Hepatocyte (in vitro differentiated cells): ENCODE results near the gene AUTS2. TPM values are rescaled to one million over a fixed set of nuclear protein-coding genes. Genes with fewer than 3 reads are reported as not detected.

Source experiments
- DNase-seq: peaks from one replicate; pipeline ENCODE4 v3.0.0-alpha.2; 2016; ENCODE audit warnings: low spot score
- H2AFZ ChIP-seq: fragments of 200-600 bp; sonication (generic); 2 replicates; pipeline ENCODE4 v1.6.0; 2016; ENCODE audit warnings: antibody characterized with exemption, mild to moderate bottlenecking
- H3K27ac ChIP-seq: fragments of 200-600 bp; sonication (generic); 2 replicates; pipeline ENCODE4 v1.5.1; 2016; ENCODE audit warnings: mild to moderate bottlenecking
- H3K27me3 ChIP-seq: fragments of 200-600 bp; sonication (generic); 2 replicates; pipeline ENCODE4 v1.6.1; 2016
- H3K36me3 ChIP-seq: fragments of 200-600 bp; sonication (generic); replicated peaks from 2 replicates; pipeline ENCODE4 v1.5.1; 2016; ENCODE audit warnings: low read depth; ENCODE audit not compliant: insufficient read depth
- H3K4me1 ChIP-seq: fragments of 200-600 bp; sonication (generic); 2 replicates; pipeline ENCODE4 v1.5.1; 2016; ENCODE audit warnings: mild to moderate bottlenecking, moderate library complexity; ENCODE audit not compliant: insufficient read depth
- H3K4me2 ChIP-seq: fragments of 200-600 bp; sonication (generic); 2 replicates; pipeline ENCODE4 v1.6.0; 2016
- H3K4me3 ChIP-seq: fragments of 200-600 bp; sonication (generic); 2 replicates; pipeline ENCODE4 v1.5.1; 2016; ENCODE audit warnings: mild to moderate bottlenecking
- H3K79me2 ChIP-seq: fragments of 200-600 bp; sonication (generic); 2 replicates; pipeline ENCODE4 v1.6.0; 2017; ENCODE audit warnings: mild to moderate bottlenecking
- H3K9me2 ChIP-seq: fragments of 200-600 bp; sonication (generic); replicated peaks from 2 replicates; pipeline ENCODE4 v1.6.0; 2017; ENCODE audit warnings: mild to moderate bottlenecking; ENCODE audit not compliant: insufficient read depth
- H3K9me3 ChIP-seq: fragments of 200-600 bp; sonication (generic); 2 replicates; pipeline ENCODE4 v1.5.1; 2016; ENCODE audit warnings: low read depth, mild to moderate bottlenecking
- H4K20me1 ChIP-seq: fragments of 200-600 bp; sonication (generic); 2 replicates; pipeline ENCODE4 v1.6.0; 2016; ENCODE audit warnings: mild to moderate bottlenecking; ENCODE audit not compliant: insufficient read depth, poor library complexity, severe bottlenecking
- EZH2 ChIP-seq: fragments of 200-600 bp; sonication (generic); IDR thresholded peaks from 2 replicates; pipeline ENCODE4 v1.6.1; 2016; ENCODE audit warnings: antibody characterized with exemption, mild to moderate bottlenecking, borderline replicate concordance
- EZH2phosphoT487 ChIP-seq: fragments of 200-600 bp; sonication (generic); IDR thresholded peaks from one replicate; pipeline ENCODE4 v1.6.1; 2018; ENCODE audit warnings: antibody characterized with exemption, mild to moderate bottlenecking, low read depth, moderate library complexity; ENCODE audit not compliant: unreplicated experiment, severe bottlenecking
- WGBS: methylation state at CpG from one replicate; pipeline ENCODE4 v1.1.6; 2016; ENCODE audit warnings: low lambda C conversion rate; ENCODE audit errors: missing lambda C conversion rate; 5-methylcytosine and 5-hydroxymethylcytosine counted together
- polyA plus RNA-seq: library from polyadenylated mRNA; unstranded; fragments of >200 nt; fragmentation: Nextera tagmentation; extraction: Ambion mirVana; gene quantifications from 2 replicates; pipeline ENCODE4 v1.2.1, GENCODE V29; 2016
- total RNA-seq: library from RNA; depleted of rRNA; stranded (reverse); fragments of >200 nt; gene quantifications from 2 replicates; pipeline ENCODE4 v1.2.3, GENCODE V29; 2014
- TF ChIP-seq, protein P1 (sequence below): fragments of 200-600 bp; sonication (generic); IDR thresholded peaks from 2 replicates; pipeline ENCODE4 v1.5.1; 2016; ENCODE audit warnings: antibody characterized with exemption, mild to moderate bottlenecking; ENCODE audit not compliant: poor library complexity

AUTS2 gene
- total and polyA plus RNA-seq, 2 experiments from 2014 or later, result 34.4 to 40.9 TPM

DNA sequence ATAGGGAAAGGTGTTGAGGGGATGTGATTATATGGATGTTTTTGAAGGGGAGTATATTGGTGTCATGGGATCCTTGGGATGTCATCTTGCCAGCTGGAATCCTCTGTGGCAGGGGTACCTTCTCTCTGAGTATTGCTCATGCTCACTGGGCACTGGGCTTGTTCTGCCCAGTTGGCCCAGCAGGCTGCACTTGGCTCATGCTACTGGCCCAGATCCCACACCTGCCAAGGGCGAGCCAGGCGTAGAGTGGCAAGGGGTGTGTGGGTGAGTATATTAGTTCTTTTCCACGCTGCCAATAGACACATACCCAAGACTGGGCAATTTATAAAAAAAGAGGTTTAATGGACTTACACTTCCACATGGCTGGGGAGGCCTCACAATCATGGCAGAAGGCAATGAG, 311.9 kb downstream of the AUTS2 start:
- TF ChIP-seq EZH2phosphoT487 (no peak), EZH2 (no peak)
- TF ChIP-seq, protein P1, sequence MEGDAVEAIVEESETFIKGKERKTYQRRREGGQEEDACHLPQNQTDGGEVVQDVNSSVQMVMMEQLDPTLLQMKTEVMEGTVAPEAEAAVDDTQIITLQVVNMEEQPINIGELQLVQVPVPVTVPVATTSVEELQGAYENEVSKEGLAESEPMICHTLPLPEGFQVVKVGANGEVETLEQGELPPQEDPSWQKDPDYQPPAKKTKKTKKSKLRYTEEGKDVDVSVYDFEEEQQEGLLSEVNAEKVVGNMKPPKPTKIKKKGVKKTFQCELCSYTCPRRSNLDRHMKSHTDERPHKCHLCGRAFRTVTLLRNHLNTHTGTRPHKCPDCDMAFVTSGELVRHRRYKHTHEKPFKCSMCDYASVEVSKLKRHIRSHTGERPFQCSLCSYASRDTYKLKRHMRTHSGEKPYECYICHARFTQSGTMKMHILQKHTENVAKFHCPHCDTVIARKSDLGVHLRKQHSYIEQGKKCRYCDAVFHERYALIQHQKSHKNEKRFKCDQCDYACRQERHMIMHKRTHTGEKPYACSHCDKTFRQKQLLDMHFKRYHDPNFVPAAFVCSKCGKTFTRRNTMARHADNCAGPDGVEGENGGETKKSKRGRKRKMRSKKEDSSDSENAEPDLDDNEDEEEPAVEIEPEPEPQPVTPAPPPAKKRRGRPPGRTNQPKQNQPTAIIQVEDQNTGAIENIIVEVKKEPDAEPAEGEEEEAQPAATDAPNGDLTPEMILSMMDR, result no peak

DNA sequence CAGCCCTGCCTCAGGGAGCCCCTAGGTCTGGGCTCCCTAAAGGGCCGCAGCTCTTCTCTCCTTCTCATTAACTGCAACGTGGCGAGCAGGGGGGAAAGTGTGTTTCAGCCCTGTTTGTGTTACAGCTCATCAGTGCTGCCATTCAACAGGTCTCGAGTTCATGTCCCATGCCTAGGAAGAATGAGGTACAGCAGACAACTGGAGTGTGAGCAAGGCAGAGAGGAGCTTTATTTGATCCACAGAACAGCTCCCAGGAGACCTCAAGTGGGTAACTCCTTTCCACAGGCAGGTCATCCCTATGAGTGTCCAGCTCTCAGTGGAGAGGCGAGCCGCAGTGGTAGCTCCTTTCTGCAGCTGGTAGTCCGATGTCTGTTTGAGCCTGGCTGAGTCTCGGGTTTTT, 313.1 kb downstream of the AUTS2 start:
- no peak for TF ChIP-seq EZH2
- TF ChIP-seq EZH2phosphoT487, result no peak
- TF ChIP-seq, protein P1, result no peak
- WGBS, result 92% methylated on average over 8 of the region's 8 CpGs
- H3K27ac ChIP-seq, result no peak overlapping the region
- no peaks in the 10 kb centered on the region for H3K36me3 ChIP-seq
- peaks cover 3% of the 10 kb centered on the region for H4K20me1 ChIP-seq
- peaks cover 15% of the 10 kb centered on the region for H3K4me1 ChIP-seq
- H3K9me3 ChIP-seq, result no peaks in the 10 kb centered on the region
- H2AFZ ChIP-seq, result no peak overlapping the region
- peaks cover 4% of the 10 kb centered on the region for H3K27me3 ChIP-seq
- H3K79me2 ChIP-seq, result no peaks in the 10 kb centered on the region
- no peak overlapping the region for H3K4me3 ChIP-seq
- H3K4me2 ChIP-seq, result no peak overlapping the region
- no peak for DNase-seq
- H3K9me2 ChIP-seq, result no peaks in the 10 kb centered on the region

More for the DNA sequence above, 311.9 kb downstream of the AUTS2 start:
- no peak overlapping the region for H3K27ac ChIP-seq
- H3K4me1 ChIP-seq, result peaks cover 15% of the 10 kb centered on the region
- DNase-seq, result no peak
- peaks cover 9% of the 10 kb centered on the region for H4K20me1 ChIP-seq
- H3K9me2 ChIP-seq, result no peaks in the 10 kb centered on the region
- H2AFZ ChIP-seq, result no peak overlapping the region
- H3K79me2 ChIP-seq, result no peaks in the 10 kb centered on the region
- no peaks in the 10 kb centered on the region for H3K9me3 ChIP-seq
- no peaks in the 10 kb centered on the region for H3K27me3 ChIP-seq
- WGBS, result 100% methylated on average over 3 of the region's 3 CpGs
- no peak overlapping the region for H3K4me2 ChIP-seq
- no peaks in the 10 kb centered on the region for H3K36me3 ChIP-seq
- no peak overlapping the region for H3K4me3 ChIP-seq

DNA sequence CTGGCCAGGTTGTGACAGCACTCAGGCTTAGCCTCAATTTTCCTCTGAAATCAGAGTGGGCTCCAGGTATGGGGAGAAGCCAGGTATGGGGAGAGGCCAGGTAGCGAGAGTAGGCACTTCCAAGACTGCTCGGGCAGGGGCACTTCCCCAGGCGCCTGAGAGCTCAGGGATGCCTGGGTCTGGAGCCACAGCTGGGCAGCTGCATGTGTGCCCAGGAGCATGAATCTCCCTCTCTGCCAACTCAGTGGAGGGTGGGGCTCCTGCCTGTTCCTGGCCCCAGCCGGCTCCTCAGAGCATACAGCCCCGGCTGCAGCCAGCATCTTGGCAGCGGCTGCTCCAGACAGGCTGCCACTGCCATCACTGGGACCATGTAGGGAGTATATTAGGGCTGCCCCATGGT, 313.9 kb downstream of the AUTS2 start:
- Histone ChIP-seq H3K27ac (no peak overlapping the region), H2AFZ (no peak overlapping the region), H3K4me1 (peaks cover 13% of the 10 kb centered on the region), H4K20me1 (peaks cover 3% of the 10 kb centered on the region), H3K9me3 (no peaks in the 10 kb centered on the region), H3K4me2 (no peak overlapping the region), H3K36me3 (no peaks in the 10 kb centered on the region), H3K4me3 (no peak overlapping the region), H3K9me2 (no peaks in the 10 kb centered on the region), H3K27me3 (peaks cover 4% of the 10 kb centered on the region), H3K79me2 (no peaks in the 10 kb centered on the region)
- TF ChIP-seq EZH2 (no peak), EZH2phosphoT487 (no peak)
- TF ChIP-seq, protein P1, result no peak
- DNase-seq, result no peak
- 96% methylated on average over 6 of the region's 6 CpGs for WGBS

DNA sequence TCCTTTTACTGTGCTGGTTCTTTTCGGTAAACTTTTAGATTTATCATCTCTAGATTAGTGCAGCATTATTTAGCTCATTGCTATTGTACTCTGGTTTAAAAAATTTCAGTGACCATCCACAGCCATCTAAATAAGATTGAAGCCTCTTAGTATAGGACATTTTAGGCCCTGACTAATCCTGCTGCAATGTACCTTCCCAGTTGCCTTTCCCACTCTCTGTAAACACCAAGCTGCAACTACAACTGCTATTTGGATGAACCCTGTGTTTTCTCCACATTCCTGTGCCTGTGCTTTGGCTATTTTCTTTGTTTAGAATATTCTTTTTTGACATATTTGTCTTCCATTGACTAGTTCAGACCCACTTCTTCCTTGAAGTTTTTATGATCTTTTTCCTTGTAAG, 314.6 kb downstream of the AUTS2 start:
- Histone ChIP-seq H3K36me3 (no peaks in the 10 kb centered on the region), H3K27ac (no peak overlapping the region), H3K4me1 (peaks cover 7% of the 10 kb centered on the region), H4K20me1 (peaks cover 3% of the 10 kb centered on the region), H2AFZ (no peak overlapping the region), H3K4me2 (no peak overlapping the region), H3K79me2 (no peaks in the 10 kb centered on the region), H3K9me3 (no peaks in the 10 kb centered on the region), H3K9me2 (no peaks in the 10 kb centered on the region), H3K4me3 (no peak overlapping the region), H3K27me3 (peaks cover 4% of the 10 kb centered on the region)
- DNase-seq, result no peak
- TF ChIP-seq EZH2phosphoT487, result no peak
- TF ChIP-seq EZH2, result no peak
- TF ChIP-seq, protein P1, result no peak
- 94% methylated on average over 1 of the region's 1 CpG for WGBS
